Ramos (cell line): Measurements from ENCODE around the gene CYTH1.

Experiments used
- in situ Hi-C: fragments of 300-500 bp; cut with MboI; formaldehyde crosslinking; loops from one replicate; pipeline ENCODE4 v1.14.3; 2022; ENCODE audit warnings: low sequenced_read_pairs; ENCODE audit not compliant: unreplicated experiment

The CYTH1 gene

GRCh38 chr17:78806451-78806850, 24.4 kb upstream of the CYTH1 start:
- in situ Hi-C loops: no loop called here

GRCh38 chr17:78805301-78805700, 23.2 kb upstream of the CYTH1 start:
- in situ Hi-C loops: no loop called here

GRCh38 chr17:78804777-78805176, 22.7 kb upstream of the CYTH1 start:
- in situ Hi-C loops: no loop called here

GRCh38 chr17:78803186-78803845, 21.2 kb upstream of the CYTH1 start:
- in situ Hi-C loops: no loop called here

GRCh38 chr17:78802459-78802858, 20.4 kb upstream of the CYTH1 start:
- in situ Hi-C loops: no loop called here

GRCh38 chr17:78802008-78802407, 19.9 kb upstream of the CYTH1 start:
- in situ Hi-C loops: no loop called here

- in situ Hi-C loops: no loop called here
Measured at GRCh38 chr17:78800132-78800931, 18.3 kb upstream of the CYTH1 start.

- in situ Hi-C loops: no loop called here
Measured at GRCh38 chr17:78798695-78799559, 16.9 kb upstream of the CYTH1 start.

- in situ Hi-C loops: no loop called here
Measured at GRCh38 chr17:78797691-78798585, 15.9 kb upstream of the CYTH1 start.

GRCh38 chr17:78797213-78797612, 15.1 kb upstream of the CYTH1 start:
- in situ Hi-C loops: no loop called here

- in situ Hi-C loops: no loop called here
Measured at GRCh38 chr17:78796517-78796900, 14.4 kb upstream of the CYTH1 start.

GRCh38 chr17:78795861-78796516, 13.9 kb upstream of the CYTH1 start:
- in situ Hi-C loops: no loop called here

GRCh38 chr17:78794864-78795640, 13.0 kb upstream of the CYTH1 start:
- in situ Hi-C loops: no loop called here

GRCh38 chr17:78794399-78794798, 12.3 kb upstream of the CYTH1 start:
- in situ Hi-C loops: no loop called here

- in situ Hi-C loops: no loop called here
Measured at GRCh38 chr17:78793968-78794367, 11.9 kb upstream of the CYTH1 start.

GRCh38 chr17:78793415-78793814, 11.3 kb upstream of the CYTH1 start:
- in situ Hi-C loops: no loop called here

GRCh38 chr17:78791840-78792709, 10.0 kb upstream of the CYTH1 start:
- in situ Hi-C loops: no loop called here

GRCh38 chr17:78790552-78790951, 8.5 kb upstream of the CYTH1 start:
- in situ Hi-C loops: no loop called here
